Activated CD4-positive, alpha-beta T cell treated with anti-CD3 and anti-CD28 coated beads, Interleukin-2, amount 50 U/mL, for 1 hour (primary cell): ENCODE results near the gene BANP.
"Not testable (repeated sequence)": the region's sequence is repeated elsewhere in the genome, so short reads cannot be mapped to it uniquely, and the experiment has no call there.

ENCODE experiments used
- DNase-seq: peaks from one replicate; pipeline ENCODE4 v3.0.0-alpha.2; 2020

BANP gene

DNA sequence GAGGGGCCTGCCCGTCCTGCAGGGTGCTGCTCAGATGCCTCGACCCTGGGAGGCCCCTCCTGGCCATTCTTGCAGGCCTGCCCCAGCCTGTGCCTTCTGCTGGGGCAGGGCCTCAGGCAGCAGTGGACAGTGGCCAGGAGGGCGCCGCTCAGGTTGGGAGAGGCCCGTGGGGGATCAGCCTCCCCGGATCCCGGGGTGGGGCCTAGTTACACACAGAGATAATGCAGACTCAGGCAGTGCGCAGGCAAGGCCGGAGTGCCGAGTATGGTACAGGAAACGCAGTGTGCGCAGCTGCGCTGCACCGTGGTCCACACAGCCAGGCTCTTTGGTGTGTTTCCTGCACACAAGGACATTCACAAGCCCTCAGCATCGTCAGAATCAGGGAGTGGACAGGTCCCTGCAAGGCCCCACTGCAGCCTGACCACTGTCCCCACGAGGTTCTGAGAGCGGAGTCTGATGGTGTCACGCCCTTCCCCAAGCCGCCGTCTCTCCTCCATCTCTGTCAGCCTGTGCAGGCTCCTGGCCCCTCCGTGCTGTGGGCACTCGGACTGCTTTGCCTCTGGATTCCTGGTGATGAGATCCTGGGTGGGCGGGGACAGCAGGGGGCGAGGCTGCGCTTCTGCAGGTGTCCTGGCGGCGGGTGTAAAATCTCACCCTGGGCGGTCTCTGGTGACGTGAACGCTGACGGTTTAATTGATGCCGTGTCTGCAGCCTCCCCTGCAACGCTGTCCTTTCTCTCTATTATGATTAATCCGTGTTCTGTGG is 141.7 kb downstream of the BANP start:
- not testable (repeated sequence) for DNase-seq

DNA sequence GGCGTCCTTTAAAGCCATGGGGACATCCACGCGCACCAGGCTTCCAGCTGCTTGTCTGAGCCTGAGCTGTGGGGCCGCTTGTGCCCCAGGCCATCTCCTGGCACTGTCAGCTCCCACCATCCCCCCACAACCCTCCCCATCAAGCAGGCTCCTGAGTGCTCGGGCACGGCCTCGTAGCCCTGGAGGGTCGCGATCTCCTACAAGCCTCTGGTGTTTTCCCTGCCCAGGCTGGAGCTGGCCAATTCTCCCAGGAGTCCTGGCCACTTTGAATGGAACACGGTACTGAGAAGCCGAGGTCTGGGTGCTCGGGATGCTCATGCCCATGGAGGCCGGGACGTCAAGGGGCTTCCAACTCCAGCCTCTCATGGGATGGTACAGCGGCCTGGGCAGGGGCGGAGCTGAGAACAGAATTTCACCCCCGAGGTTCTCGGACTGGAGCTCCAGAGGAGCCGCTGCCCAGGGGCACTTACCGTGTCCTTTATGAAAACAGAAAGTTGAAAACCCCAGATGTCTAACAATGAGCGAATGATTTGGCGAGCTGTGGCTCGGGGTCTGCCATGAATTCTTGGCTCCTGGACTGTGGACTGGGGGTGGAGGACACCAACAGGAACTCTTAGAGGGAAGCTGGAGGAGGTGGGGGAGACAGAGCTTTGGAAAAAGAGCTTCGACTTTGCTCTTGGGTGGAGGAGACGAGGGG is 142.5 kb downstream of the BANP start:
- DNase-seq, result not testable (repeated sequence)

DNA sequence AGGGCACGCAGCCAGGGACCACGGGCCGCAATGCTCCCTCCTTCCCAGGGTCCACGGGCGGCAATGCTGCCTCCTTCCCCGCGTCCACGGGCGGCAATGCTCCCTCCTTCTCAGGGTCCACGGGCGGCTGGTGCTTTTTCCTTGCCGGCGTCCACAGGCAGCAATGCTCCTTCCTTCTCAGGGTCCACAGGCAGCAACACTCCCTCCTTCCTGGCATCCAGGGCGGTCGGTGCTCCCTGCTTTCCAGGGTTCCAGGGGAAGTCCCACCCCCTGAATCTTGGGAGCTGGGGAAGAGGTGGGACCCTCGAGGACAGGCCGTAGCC is 143.0 kb downstream of the BANP start:
- not testable (repeated sequence) for DNase-seq

DNA sequence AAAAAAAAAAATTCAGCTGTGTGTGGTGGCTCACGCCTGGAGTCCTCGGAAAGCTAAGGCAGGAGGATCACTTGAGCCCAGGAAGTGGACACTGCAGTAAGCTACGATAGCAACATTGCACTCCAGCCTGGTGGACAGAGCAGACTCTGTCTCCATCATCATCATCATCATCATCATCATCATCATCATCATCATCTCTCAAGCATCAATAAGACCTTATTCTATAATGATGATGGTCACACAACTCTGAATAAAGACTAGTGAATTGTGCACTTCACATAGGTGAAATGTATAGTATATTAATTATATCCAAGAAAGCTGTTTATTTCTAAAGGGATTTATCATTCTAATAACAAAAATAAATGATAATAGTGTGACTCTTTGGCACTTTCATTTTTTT is 143.7 kb downstream of the BANP start:
- not testable (repeated sequence) for DNase-seq

DNA sequence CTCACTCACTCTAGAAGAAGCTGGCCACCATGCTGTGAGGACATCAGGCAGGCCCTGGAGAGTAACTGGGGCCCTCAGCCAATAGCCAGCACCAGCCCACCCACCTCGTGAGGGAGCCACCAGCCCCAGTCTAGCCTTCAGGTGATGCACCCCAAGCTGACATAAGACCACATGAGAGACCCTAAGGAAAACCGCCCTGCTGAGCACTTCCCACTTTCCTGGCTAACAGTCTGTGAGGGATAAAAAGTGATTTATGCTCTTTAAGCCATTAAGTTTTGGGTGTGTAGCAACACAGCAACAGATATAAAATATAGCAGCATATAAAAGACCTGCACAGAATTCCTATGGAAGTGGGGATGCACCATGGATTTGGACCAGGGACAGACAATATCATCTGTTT is 145.4 kb downstream of the BANP start:
- DNase-seq, result not testable (repeated sequence)

DNA sequence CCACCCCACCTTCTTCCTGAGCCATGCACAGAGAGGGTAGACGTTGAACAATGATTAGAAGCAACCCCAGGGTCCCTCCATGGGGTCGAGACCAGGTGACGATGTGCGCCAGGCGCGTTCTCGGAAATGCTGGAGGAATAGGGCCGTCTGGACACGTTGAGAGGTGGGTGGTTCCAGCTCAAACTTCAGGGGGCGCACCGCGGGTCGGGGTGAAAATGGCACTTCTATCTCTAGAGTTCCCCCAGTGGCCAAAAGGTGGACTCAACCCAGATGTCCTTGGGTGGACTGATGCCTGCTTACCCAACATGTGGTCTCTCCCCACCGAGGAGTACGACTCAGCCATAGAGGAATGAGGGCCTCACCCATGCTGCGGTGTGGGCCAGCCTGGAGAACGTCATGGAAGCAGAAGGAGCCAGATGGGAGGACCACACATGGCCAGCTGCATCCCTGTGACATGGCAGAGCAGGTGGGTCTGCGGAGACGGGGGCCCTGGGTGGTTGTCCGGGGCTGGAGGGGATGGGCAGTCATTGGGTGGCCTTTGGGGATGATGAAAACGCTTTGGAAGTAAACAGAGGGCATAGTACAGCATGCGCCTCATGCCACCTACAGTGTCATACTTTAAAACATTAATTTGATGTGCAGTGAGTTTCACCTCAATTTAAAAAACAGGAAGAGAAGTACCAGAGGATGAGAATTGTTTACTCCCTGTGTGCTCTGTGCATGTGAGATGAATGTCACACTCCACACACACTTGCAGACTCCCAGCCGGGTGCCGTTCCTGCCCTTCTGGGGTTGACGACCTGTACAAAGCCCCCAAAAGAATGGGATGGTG is 147.7 kb downstream of the BANP start:
- DNase-seq, result not testable (repeated sequence)

DNA sequence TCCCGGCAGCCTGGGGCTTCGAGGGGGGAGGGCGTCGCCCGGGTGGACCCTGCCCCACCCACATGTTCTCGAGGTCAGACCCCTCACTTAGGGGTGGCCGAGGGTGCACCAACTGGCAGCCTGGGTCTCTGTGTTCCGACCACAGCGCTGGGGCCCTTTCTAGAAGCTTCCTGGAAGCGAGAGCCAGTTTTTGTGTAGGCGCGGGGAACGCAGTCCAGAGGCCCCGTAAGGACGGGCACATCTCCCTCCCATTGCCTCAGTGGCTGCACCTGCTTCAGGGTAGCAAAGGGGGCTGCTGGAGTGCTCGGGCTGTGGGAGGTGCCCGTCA is 148.3 kb downstream of the BANP start:
- no peak for DNase-seq

DNA sequence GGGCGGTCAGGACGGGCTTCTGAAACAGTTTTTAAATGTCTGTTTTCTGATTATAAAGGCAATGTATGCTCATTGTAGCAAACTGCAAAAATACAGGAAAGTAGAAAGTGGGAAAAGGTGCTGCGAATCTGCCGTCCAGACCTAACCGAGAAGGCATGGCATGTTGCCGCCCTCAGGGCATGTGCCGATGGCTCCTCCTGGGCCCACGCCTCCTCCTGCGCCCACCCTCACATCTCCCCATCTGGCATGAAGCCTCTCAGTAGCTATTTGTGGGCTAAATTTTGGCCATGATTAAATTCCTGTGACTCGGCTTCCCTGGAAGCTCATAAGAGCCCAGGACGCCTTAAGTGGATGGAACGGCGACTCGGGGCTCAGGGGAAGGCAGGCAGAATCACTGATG is 148.7 kb downstream of the BANP start:
- not testable (repeated sequence) for DNase-seq

DNA sequence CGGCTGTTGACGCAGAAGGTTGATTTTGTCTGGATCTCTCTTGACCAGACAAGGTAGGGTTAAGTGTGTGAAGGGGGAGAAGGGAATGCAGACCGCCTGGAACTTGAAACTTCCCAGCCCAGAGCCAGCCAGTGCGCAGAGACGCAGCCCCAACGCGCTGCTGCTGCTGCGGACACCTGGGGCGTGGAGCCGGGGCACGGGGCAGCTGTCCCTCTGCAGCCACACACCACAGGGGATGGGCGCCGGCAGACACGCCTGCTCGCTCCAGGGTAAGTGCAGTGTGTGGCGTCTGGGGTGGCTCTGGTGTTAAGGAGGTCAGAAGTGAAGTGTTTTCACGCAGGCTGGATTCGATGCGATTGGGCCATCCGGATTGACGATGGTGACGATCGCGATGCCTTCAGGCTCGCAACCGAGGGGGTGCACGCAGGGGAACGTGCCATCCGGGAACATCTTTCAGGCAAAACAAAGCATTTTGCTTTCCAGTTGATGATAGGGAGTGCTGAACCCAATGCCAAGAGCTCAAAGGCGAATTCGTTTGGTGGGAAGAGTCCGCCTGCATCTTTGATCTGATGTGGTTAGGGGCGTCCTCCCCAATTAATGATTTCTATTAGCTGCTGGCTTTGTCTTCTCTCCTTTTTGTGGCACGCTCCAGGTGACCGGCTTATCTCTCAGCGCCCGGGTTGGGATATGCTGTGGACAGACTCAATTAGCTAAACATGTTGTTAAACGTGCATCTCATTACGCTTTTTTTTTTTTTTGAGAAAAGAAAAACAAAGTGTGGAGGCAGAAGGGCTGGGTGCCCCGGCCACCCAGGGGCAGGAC is 149.8 kb downstream of the BANP start:
- DNase-seq, result not testable (repeated sequence)

DNA sequence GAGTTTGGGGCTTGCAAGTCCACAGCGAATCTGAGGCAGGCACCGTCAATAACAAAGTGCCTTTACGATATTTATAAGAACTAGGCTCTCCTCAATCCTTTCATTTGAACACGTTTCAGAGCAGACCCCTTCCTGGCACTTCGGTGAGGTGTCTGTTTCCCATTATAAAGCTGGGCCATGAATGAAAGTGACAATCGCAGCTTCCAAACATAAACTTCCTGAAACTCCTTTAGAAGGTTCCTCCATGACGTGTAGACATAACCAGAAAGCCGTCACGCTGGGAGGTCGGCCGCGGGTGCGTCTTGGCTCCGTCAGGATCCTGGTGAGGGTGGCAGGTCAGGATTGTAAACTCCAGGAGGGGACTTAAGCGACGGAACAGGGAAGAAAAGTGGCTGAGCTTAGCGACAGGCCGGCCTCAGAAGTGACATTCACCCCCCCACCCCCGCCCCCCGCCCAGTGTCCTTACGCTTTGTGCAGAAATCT is 150.4 kb downstream of the BANP start:
- DNase-seq, result not testable (repeated sequence)

DNA sequence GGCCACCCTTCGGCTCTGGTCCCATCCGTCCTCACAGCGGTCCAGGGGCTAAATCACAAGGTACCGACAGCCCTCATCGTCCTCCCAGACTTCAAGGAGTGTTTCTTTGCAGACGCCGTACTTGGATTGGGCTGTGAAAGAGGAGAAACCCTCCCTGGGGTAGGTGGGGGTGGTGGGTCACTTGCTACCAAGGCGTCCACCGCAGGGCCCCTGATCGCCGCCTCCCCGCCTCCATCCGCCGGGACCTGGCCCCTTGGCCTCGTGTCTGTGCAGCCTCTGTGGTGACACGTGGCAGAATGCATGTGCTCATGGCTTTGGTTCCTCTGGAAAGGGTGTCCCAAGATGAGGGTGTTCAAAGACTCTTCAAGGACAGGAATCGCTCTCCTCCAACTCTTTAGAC is 151.4 kb downstream of the BANP start:
- DNase-seq, result no peak

DNA sequence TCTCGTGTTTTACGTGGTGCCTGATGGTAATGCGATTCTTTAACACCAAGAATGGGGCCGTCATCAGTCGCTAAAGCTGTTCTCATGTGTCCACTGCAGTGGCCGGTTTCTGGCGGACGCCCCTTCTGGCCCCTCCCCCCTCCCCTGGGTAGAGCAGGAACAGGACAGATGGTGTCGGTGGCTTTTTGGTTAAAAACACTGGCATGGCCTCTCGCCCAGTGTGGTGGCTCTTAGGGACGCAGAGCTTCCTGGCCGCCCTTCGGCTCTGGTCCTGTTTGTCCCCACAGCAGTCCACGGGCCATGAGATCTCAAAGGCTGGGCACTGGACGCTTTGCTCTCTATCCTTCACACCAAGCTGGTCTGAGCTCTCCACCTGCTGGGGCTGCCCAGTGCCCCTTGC is 151.8 kb downstream of the BANP start:
- DNase-seq, result no peak

DNA sequence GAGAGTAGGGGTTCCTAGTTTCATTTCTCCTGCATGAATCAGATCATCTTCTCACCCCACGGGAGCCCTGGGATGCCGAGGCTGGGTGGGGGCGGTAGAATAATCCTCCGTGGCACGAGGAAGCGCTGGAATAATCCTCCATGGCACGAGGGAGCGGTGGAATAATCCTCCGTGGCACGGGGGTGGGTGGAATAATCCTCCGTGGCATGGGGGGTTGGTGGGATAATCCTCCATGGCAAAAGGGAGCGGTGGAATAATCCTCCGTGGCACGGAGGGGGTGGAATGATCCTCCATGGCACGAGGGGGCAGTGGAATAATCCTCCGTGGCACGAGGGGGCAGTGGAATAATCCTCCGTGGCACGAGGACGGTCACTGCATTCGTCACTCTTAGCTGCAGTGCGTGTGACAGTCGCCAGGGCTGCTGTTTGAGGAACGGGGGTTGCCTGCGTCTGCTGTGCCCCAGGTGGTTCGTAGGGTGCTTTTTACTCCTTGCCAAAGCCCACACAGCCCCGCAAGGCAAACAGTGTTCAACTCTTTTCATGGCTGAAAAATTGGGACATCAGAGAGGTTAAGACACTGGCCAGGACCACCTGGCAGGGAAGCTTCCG is 152.5 kb downstream of the BANP start:
- no peak for DNase-seq

DNA sequence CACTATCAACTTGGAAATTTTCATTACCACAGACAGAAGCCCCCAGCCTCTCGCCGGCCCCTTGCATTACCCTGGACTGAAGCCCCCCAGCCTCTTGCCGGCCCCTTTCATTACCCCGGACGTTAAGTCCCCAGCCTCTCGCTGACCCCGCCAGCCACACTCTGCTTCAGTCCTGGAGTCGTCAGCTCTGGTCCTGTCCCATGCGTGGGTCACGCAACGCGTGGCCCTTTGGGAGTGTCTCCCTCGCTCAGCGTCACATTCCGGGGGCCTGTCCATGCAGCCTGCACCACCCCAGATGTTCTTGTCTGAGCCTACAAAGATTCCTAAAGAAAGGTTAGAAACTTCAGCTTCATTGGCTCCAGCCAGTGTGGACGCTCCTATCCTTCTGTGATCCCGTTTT is 153.1 kb downstream of the BANP start:
- not testable (repeated sequence) for DNase-seq

DNA sequence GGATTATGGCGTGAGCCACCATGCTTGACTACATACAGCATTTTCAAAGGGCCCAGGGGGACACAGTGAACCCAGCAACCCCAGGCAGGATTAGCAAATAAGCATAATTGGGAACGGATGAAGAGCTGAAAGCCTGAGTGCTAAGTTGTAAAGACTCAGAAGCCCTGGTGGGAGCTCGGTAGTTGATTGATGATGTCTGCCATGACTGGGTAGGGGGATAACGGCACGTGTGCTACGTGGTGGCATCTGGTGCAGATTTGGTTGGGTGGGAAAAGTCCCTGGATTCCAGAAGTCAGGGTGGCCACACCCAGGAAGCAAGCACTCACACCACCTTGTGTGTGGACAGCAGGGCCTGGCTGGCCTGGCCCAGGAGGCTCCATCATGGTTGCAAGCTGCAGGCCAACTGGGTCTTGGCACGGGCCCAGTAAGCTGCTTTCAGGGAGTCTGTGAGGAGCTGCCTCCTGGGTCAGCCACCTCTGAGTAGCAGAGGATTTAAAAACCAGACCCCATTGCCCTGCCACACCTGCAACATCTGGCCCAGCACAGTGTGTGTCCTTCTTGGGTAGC is 154.4 kb downstream of the BANP start:
- not testable (repeated sequence) for DNase-seq

DNA sequence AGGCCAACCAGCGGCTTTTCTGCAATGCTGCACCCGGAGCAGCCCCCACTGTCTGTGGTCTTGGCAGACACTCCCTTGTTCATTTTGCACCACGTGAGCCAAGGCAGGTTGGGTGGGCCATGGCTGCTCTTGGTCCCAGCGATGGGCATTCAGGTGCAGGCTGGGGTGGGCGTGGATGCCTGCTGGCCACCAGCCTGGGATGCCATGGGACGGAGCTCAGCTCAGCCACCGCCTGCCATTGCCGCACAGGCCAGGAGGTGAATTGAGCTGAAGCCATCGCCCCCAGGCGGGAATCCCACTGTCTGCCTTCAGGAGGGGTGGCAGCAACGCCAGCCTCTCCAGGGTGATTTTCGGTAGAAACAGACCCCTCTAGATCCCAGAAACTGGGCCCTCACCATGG is 155.3 kb downstream of the BANP start:
- not testable (repeated sequence) for DNase-seq

DNA sequence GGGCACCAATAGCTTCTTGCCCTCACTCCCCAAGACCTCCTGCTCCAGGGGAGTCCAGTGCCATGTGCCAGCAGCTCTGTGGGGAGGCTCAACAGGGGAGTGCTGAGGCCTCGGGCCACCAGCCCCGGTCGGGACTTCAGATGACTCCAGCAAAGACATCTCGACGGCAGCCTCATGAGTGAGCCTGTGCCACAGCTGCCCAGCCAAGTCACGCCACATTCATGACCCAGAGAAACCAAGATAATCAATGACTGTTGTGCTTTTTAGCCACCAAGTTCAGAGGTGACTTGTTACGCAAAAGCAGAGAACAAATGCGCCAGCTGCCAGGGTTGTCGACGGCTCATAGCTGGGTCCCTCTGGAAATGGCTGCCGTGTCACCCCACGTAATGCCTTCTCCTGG is 157.5 kb downstream of the BANP start:
- no peak for DNase-seq

DNA sequence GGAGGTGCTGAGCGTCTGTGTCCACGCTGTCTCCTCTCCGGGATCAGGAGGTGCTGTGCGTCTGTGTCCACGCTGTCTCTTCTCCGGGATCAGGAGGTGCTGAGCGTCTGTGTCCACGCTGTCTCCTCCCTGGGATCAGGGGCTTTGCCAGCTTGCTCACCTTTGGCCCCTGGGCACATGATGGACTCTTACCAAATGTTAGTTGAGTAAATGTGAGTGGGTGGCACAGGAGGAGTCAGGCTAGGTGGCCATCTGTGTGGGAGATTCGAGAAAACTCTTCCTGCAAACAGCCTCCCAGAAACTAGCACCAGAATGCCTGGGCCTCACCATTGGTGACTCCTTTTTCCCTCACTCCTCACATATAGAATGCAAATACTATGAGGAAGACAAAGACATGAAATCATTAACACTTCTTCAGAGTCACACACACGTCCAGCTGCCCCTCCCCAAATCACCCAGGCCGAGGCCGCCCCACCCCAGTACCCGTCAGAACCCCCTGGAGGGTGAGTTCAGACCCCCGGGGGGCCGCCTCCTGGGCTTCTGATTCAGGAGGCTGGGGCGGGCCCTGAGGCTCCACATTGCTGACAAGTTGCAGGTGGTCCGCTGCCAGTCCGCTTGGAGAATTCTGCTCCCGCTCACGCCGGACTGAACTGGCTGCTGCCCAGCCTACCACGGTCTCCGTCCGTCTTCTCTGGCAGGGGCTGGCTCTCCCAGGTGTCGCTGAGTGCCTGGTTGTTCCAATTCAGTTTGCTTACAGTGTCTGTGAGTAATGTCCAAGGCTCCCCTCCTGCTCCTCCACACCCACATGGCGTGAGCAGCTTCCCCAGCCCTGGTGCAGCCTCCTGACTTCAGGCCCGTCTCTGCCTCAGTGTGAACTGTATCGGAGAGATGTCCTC is 158.7 kb downstream of the BANP start:
- DNase-seq, result not testable (repeated sequence)

DNA sequence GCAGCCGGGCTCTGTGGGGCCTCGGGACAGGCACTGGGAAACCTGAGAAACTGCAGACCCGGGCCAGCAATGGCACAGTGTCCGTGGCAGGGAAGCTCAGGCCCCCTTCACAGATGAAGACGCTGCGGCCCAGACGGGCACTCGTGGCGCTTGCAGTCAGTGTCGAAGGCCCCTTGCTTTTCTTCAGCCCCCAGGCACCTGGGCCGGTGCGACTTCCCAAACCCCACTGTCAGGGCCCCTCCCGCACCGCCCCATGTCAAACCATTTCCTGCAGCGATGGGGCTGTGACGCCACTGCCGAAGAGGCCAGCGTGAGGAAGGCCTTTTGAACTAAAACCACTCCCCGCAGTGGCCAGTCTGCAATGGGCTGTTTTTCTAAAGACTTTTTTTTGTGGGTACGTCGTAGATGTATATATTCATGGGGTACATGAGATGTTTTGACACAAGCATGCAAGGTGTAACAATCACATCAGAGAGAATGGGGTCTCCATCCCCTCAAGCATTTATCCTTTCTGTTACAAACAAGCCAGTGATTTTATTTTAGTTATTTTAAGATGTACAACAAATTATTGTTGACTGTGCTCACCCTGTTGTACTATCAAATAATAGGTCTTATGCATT is 159.8 kb downstream of the BANP start:
- DNase-seq, result not testable (repeated sequence)

DNA sequence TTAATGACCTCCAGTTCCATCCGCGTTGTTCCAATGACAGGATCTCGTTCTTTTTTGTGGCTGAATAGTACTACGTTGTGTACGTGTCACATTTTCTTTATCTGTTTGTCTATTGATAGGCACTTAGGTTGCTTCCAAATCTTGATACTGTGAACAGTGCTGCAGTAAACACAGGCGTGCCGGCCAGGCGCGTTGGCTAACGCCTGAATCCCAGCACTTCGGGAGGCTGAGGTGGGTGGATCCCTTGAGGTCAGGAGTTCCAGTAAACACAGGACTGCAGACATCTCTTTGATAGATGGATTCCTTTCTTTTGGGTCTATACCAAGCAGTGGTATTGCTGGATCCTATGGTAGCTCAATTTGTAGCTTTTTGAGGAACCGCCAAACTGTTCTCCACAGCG is 160.7 kb downstream of the BANP start:
- not testable (repeated sequence) for DNase-seq
